K562 (cell line): ENCODE data around the gene UCN. TPM values are rescaled to one million over a fixed set of nuclear protein-coding genes. Genes with fewer than 3 reads are reported as not detected.

Experiments used
- HMGN3 ChIP-seq: IDR thresholded peaks from 2 replicates; pipeline ENCODE4 v1.6.1; 2011; ENCODE audit warnings: borderline replicate concordance, low read depth, mild to moderate bottlenecking, mixed read lengths, low read length; ENCODE audit not compliant: insufficient read length; ENCODE audit errors: extremely low read depth
- HNRNPLL ChIP-seq: fragments of 200-400 bp; formaldehyde crosslinking; IDR thresholded peaks from 2 replicates; pipeline ENCODE4 v1.6.1; 2017; ENCODE audit warnings: low read length, low read depth, mild to moderate bottlenecking; ENCODE audit not compliant: poor library complexity, severe bottlenecking
- MCM3 ChIP-seq: fragments of 450-650 bp; IDR thresholded peaks from 2 replicates; pipeline ENCODE4 v1.6.1; 2016
- MCM5 ChIP-seq: fragments of 450-650 bp; IDR thresholded peaks from 2 replicates; pipeline ENCODE4 v1.6.1; 2016; ENCODE audit warnings: low read depth
- RFX1 ChIP-seq: fragments of 450-650 bp; IDR thresholded peaks from 2 replicates; pipeline ENCODE4 v1.6.1; 2016; ENCODE audit warnings: mild to moderate bottlenecking, moderate library complexity
- SAFB2 ChIP-seq: fragments of 200-400 bp; formaldehyde crosslinking; IDR thresholded peaks from 2 replicates; pipeline ENCODE4 v1.6.1; 2018; ENCODE audit warnings: borderline replicate concordance, low read length, low read depth, moderate library complexity; ENCODE audit not compliant: severe bottlenecking
- SMAD2 ChIP-seq: fragments of 150-350 bp; IDR thresholded peaks from 2 replicates; pipeline ENCODE4 v1.6.1; 2014; ENCODE audit warnings: low read depth, mild to moderate bottlenecking, low read length
- SMAD3 ChIP-seq: fragments of 450-650 bp; formaldehyde crosslinking; conservative IDR thresholded peaks from 2 replicates; pipeline ENCODE4 v1.4.0; 2020; ENCODE audit warnings: mild to moderate bottlenecking
- polyA plus RNA-seq, 8 experiments: library from polyadenylated mRNA; depleted of rRNA in 4 of 8; stranded (reverse) in 5 of 8; unstranded in 3 of 8; fragments of >200 nt; fragmentation: Nextera tagmentation in 2 of 8; fragmentation: Illumina TruSeq in 1 of 8; extraction: Ambion mirVana in 2 of 8; extraction: Trizol in 1 of 8; gene quantifications; 2 replicates each; pipeline versions ENCODE4 v1.2.1 to v1.2.3, GENCODE V29; 2011 to 2014; ENCODE audit warnings: inconsistent platforms in 1 of 8, missing spikeins in 1 of 8
- total RNA-seq, 7 experiments: library from RNA; depleted of rRNA in 6 of 7; stranded (reverse); fragments of >200 nt in 6 of 7; fragmentation: Illumina TruSeq in 2 of 7; extraction: Trizol in 2 of 7; gene quantifications; 2 replicates each; pipeline versions ENCODE4 v1.2.1 to v1.2.3, GENCODE V29; 2011 to 2021; ENCODE audit warnings: low replicate concordance in 1 of 7
- TF ChIP-seq, protein P1 (sequence below): fragments of 450-650 bp; IDR thresholded peaks from 2 replicates; pipeline ENCODE4 v1.6.1; 2016; ENCODE audit warnings: borderline replicate concordance
- TF ChIP-seq, protein P2 (sequence below): fragments of 250-450 bp; sonication (Bioruptor Pico); IDR thresholded peaks from 2 replicates; pipeline ENCODE4 v1.8.0; 2021; ENCODE audit warnings: borderline replicate concordance, mild to moderate bottlenecking, moderate library complexity; ENCODE audit not compliant: poor library complexity, severe bottlenecking
- TF ChIP-seq, protein P3 (sequence below): fragments of 250-450 bp; sonication (Bioruptor Pico); IDR thresholded peaks from 2 replicates; pipeline ENCODE4 v1.5.0; 2021
- TF ChIP-seq, protein P4 (sequence below): sonication (generic); formaldehyde crosslinking; IDR thresholded peaks from 2 replicates; pipeline ENCODE4 v1.8.1; 2023; ENCODE audit warnings: mild to moderate bottlenecking, missing genetic modification reagents

The UCN gene
- total and polyA plus RNA-seq, 9 of the 15 experiments (the other 6 are each of a cell fraction or from before 2014, with no cell fraction given) = 0.10 to 2.7 (median 0.43) TPM

DNA sequence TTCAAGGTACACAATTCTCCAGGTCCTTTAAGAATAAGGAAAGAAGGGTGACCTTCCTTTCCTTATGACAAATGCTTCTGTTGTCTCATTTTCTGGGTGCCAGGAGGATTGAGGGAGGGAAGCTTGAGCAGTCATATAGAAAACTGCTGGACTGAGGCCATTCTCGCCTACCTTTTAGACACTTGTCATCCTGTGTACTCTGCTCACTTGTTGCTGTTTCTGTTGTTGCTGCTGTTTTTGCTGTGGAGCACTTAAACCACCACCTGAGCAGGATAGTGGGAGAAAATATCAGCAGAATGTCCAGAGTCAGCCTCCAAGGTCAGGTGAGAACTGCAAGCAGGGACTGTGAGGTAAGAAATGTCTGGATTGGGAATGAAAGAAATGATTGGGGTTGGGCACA, 30.2 kb downstream of the UCN start (continued):
- TF ChIP-seq, protein P1, sequence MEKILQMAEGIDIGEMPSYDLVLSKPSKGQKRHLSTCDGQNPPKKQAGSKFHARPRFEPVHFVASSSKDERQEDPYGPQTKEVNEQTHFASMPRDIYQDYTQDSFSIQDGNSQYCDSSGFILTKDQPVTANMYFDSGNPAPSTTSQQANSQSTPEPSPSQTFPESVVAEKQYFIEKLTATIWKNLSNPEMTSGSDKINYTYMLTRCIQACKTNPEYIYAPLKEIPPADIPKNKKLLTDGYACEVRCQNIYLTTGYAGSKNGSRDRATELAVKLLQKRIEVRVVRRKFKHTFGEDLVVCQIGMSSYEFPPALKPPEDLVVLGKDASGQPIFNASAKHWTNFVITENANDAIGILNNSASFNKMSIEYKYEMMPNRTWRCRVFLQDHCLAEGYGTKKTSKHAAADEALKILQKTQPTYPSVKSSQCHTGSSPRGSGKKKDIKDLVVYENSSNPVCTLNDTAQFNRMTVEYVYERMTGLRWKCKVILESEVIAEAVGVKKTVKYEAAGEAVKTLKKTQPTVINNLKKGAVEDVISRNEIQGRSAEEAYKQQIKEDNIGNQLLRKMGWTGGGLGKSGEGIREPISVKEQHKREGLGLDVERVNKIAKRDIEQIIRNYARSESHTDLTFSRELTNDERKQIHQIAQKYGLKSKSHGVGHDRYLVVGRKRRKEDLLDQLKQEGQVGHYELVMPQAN = no peak
- no peak for TF ChIP-seq MCM3
- TF ChIP-seq, protein P2, sequence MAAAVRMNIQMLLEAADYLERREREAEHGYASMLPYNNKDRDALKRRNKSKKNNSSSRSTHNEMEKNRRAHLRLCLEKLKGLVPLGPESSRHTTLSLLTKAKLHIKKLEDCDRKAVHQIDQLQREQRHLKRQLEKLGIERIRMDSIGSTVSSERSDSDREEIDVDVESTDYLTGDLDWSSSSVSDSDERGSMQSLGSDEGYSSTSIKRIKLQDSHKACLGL = no peak
- no peak for TF ChIP-seq SMAD2
- TF ChIP-seq HNRNPLL = no peak
- no peak for TF ChIP-seq SMAD3 (CRISPR knock-in tag)
- no peak for TF ChIP-seq RFX1
- TF ChIP-seq, protein P3, sequence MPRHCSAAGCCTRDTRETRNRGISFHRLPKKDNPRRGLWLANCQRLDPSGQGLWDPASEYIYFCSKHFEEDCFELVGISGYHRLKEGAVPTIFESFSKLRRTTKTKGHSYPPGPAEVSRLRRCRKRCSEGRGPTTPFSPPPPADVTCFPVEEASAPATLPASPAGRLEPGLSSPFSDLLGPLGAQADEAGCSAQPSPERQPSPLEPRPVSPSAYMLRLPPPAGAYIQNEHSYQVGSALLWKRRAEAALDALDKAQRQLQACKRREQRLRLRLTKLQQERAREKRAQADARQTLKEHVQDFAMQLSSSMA (CRISPR knock-in tag) = no peak
- TF ChIP-seq HMGN3 = no peak
- no peak for TF ChIP-seq MCM5
- TF ChIP-seq, protein P4, sequence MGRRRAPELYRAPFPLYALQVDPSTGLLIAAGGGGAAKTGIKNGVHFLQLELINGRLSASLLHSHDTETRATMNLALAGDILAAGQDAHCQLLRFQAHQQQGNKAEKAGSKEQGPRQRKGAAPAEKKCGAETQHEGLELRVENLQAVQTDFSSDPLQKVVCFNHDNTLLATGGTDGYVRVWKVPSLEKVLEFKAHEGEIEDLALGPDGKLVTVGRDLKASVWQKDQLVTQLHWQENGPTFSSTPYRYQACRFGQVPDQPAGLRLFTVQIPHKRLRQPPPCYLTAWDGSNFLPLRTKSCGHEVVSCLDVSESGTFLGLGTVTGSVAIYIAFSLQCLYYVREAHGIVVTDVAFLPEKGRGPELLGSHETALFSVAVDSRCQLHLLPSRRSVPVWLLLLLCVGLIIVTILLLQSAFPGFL = no peak
- no peak for TF ChIP-seq SAFB2
